GM23338 (cell line): ENCODE measurements around the gene RNF141.

Experiments
- STAT1 ChIP-seq: IDR thresholded peaks from one replicate; pipeline ENCODE4 v1.6.1; 2016; ENCODE audit warnings: antibody characterized with exemption; ENCODE audit not compliant: unreplicated experiment
- TF ChIP-seq, protein P1 (sequence below), 2 experiments: fragments of 200-600 bp in 1 of 2; sonication (generic) in 1 of 2; conservative IDR thresholded peaks; 2 replicates each; pipeline versions ENCODE4 v1.5.1 to v1.6.1; 2016 to 2017; ENCODE audit warnings: antibody characterized with exemption in 2 of 2, low read depth in 2 of 2, mild to moderate bottlenecking in 2 of 2, moderate library complexity in 1 of 2

DNA sequence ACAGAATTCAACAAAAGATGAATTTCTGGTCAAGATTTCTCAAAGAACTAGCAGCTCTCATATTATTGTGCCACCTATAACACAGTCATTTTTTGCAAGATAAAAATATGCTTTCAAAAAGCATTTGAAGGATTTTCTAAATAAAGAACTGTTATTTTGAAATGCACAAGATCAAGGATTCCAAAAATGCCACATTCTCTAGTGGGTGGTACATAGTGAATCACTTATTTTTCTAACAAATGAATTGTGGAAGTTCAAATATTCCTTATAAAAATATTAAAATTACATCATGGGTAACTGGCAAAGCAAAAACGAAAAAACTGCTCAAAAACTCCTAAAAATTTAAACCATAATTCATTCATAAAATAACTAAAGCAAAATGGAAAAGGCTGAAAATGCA lies 2.1 kb downstream of the RNF141 start:
- TF ChIP-seq, protein P1, sequence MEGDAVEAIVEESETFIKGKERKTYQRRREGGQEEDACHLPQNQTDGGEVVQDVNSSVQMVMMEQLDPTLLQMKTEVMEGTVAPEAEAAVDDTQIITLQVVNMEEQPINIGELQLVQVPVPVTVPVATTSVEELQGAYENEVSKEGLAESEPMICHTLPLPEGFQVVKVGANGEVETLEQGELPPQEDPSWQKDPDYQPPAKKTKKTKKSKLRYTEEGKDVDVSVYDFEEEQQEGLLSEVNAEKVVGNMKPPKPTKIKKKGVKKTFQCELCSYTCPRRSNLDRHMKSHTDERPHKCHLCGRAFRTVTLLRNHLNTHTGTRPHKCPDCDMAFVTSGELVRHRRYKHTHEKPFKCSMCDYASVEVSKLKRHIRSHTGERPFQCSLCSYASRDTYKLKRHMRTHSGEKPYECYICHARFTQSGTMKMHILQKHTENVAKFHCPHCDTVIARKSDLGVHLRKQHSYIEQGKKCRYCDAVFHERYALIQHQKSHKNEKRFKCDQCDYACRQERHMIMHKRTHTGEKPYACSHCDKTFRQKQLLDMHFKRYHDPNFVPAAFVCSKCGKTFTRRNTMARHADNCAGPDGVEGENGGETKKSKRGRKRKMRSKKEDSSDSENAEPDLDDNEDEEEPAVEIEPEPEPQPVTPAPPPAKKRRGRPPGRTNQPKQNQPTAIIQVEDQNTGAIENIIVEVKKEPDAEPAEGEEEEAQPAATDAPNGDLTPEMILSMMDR (conservative IDR thresholded peaks at IDR 0.05; ENCODE audit: low read depth in 2 of 2), result no peak
- TF ChIP-seq STAT1, result no peak
